CD4-positive, alpha-beta T cell (primary cell): ENCODE results near the gene TARM1. TPM values are rescaled to one million over a fixed set of nuclear protein-coding genes. Genes with fewer than 3 reads are reported as not detected.

ENCODE experiments used
- ATAC-seq: fragments of 200-7000 bp; cut with Tn5 transposase; one replicate; pipeline ENCODE4 v1.10.0; 2022; ENCODE audit warnings: mild to moderate bottlenecking; ENCODE audit not compliant: poor library complexity
- CTCF ChIA-PET: fragments of 350-600 bp; sonication (Branson Sonifier 250); formaldehyde crosslinking; loops from one replicate; lab custom pipeline; 2021; ENCODE audit warnings: antibody characterized with exemption, inconsistent platforms; lab: Charles Lee
- POLR2A ChIA-PET: fragments of 350-600 bp; sonication (Branson Sonifier 250); formaldehyde crosslinking; loops from one replicate; lab custom pipeline; 2021; ENCODE audit warnings: antibody characterized with exemption, inconsistent platforms; lab: Charles Lee
- DNase-seq, 14 experiments: peaks; one replicate each; pipeline ENCODE4 v3.0.0-alpha.2; 2013 to 2020; ENCODE audit warnings: mixed read lengths in 2 of 14
- H3K27ac ChIP-seq, 2 donors: one replicate each; pipeline versions ENCODE4 v1.5.1 to v1.7.0; 2013; ENCODE audit warnings: low read length in 2 of 2, low read depth in 1 of 2, mild to moderate bottlenecking in 1 of 2
- H3K27me3 ChIP-seq, 2 experiments: 1 replicate in 1 of 2; 2 replicates in 1 of 2; pipeline versions ENCODE4 v1.6.1 to v1.7.0; 2013; ENCODE audit warnings: low read length in 2 of 2, control low read depth in 1 of 2, mild to moderate bottlenecking in 1 of 2, moderate library complexity in 1 of 2; ENCODE audit not compliant: insufficient read depth in 2 of 2, control insufficient read depth in 1 of 2
- H3K36me3 ChIP-seq: one replicate; pipeline ENCODE4 v1.6.1; 2013; ENCODE audit warnings: low read length, control low read depth; ENCODE audit not compliant: insufficient read depth
- H3K4me1 ChIP-seq: one replicate; pipeline ENCODE4 v1.6.1; 2013; ENCODE audit warnings: low read length, control low read depth; ENCODE audit not compliant: insufficient read depth
- H3K4me3 ChIP-seq: one replicate; pipeline ENCODE4 v1.5.1; 2013; ENCODE audit warnings: mild to moderate bottlenecking, low read length, moderate library complexity
- H3K9me3 ChIP-seq, 2 experiments: 1 replicate in 1 of 2; 2 replicates in 1 of 2; pipeline versions ENCODE4 v1.6.1 to v1.7.0; 2013; ENCODE audit warnings: low read length in 2 of 2, mild to moderate bottlenecking in 2 of 2, control low read depth in 1 of 2, moderate library complexity in 1 of 2; ENCODE audit not compliant: control insufficient read depth in 1 of 2, insufficient read depth in 1 of 2
- H3K27ac Mint-ChIP-seq: one replicate; pipeline ENCODE4 v1.8.0; 2020; ENCODE audit warnings: mixed read lengths
- H3K27me3 Mint-ChIP-seq: one replicate; pipeline ENCODE4 v1.8.0; 2021; ENCODE audit warnings: mixed read lengths
- H3K36me3 Mint-ChIP-seq: one replicate; pipeline ENCODE4 v1.8.0; 2021; ENCODE audit warnings: low read depth, mixed read lengths
- H3K4me1 Mint-ChIP-seq: one replicate; pipeline ENCODE4 v1.8.0; 2021; ENCODE audit warnings: low read depth, mixed read lengths
- H3K4me3 Mint-ChIP-seq: one replicate; pipeline ENCODE4 v1.8.0; 2020; ENCODE audit warnings: mild to moderate bottlenecking, mixed read lengths
- H3K9me3 Mint-ChIP-seq: one replicate; pipeline ENCODE4 v1.8.0; 2020; ENCODE audit warnings: mixed read lengths
- intact Hi-C, 2 experiments: fragments of 100-400 bp; cut with DNase I in 1 of 2; cut with micrococcal nuclease in 1 of 2; formaldehyde crosslinking; loops; one replicate each; pipeline versions ENCODE4 v1.15.1 to v1.9.0; 2023 to 2025; cut with DNase I, micrococcal nuclease
- total RNA-seq, 174 experiments: library from RNA in 2 of 174; stranded (reverse) in 2 of 174; gene quantifications; one replicate each; pipeline ENCODE4 v1.2.3 and lab custom pipeline; 2021 to 2026
- TF ChIP-seq, protein P1 (sequence below): fragments of 200-600 bp; IDR thresholded peaks from one replicate; pipeline ENCODE4 v1.8.0; 2022; ENCODE audit warnings: antibody characterized with exemption, mild to moderate bottlenecking

The TARM1 gene
- total RNA-seq, 2 experiments from 2014 or later, result not detected

DNA sequence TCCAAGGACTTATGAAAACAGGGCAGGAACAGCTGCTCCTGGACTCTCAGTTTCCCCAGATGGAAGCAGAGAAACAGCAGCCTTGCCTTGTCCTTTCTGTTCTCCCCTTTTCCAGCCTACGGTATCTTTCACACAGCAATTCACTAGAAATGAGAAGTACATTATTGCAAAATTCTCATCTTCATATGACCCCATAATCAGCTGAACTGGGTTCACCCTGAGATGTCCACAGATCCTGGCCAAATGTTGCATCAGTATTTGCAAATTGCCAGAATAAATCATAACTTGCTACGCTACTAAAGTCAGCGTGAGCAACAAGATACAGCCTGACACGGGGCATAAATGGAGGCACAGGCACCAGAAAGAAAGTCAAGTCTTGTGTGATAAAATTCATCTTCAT lies 33.5 kb downstream of the TARM1 start:
- ChIA-PET POLR2A (no interaction called here), CTCF (no interaction called here)
- H3K36me3 ChIP-seq, result no peaks in the 10 kb centered on the region
- H3K27ac ChIP-seq, result no peak overlapping the region
- no peaks in the 10 kb centered on the region for H3K9me3 ChIP-seq
- H3K4me3 Mint-ChIP-seq, result no peak overlapping the region
- H3K4me1 ChIP-seq, result no peaks in the 10 kb centered on the region
- DNase-seq (peak in 1 of 14 experiments; percentile 28), ATAC-seq (no peak)
- peaks cover 2% of the 10 kb centered on the region for H3K9me3 Mint-ChIP-seq
- TF ChIP-seq, protein P1, sequence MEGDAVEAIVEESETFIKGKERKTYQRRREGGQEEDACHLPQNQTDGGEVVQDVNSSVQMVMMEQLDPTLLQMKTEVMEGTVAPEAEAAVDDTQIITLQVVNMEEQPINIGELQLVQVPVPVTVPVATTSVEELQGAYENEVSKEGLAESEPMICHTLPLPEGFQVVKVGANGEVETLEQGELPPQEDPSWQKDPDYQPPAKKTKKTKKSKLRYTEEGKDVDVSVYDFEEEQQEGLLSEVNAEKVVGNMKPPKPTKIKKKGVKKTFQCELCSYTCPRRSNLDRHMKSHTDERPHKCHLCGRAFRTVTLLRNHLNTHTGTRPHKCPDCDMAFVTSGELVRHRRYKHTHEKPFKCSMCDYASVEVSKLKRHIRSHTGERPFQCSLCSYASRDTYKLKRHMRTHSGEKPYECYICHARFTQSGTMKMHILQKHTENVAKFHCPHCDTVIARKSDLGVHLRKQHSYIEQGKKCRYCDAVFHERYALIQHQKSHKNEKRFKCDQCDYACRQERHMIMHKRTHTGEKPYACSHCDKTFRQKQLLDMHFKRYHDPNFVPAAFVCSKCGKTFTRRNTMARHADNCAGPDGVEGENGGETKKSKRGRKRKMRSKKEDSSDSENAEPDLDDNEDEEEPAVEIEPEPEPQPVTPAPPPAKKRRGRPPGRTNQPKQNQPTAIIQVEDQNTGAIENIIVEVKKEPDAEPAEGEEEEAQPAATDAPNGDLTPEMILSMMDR, result no peak
- H3K36me3 Mint-ChIP-seq, result no peaks in the 10 kb centered on the region
- H3K4me1 Mint-ChIP-seq, result no peaks in the 10 kb centered on the region
- peaks cover 8 to 13% of the 10 kb centered on the region in 2 experiments for H3K27me3 ChIP-seq
- no peak overlapping the region for H3K4me3 ChIP-seq
- intact Hi-C loops, result no loop called here
- peaks cover 58% of the 10 kb centered on the region for H3K27me3 Mint-ChIP-seq
- H3K27ac Mint-ChIP-seq, result no peak overlapping the region

DNA sequence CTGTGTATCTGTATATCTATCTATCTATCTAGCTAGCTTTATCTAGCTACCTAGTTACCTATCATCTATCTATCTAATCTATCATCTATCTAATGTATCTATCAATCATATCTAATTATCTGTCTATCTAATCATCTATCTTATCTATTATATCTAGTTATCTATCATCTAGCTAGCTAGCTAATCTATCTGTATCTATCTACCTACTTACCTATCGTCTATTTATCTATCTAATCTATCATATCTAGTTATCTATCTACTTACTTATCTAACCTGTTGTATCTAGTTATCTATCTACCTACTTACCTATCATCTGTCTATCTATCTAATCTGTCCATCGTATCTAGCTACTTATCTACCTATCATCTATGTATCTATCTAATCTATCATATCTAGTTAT lies 35.4 kb downstream of the TARM1 start:
- no peak overlapping the region for H3K4me3 Mint-ChIP-seq
- CTCF ChIA-PET, result no interaction called here

DNA sequence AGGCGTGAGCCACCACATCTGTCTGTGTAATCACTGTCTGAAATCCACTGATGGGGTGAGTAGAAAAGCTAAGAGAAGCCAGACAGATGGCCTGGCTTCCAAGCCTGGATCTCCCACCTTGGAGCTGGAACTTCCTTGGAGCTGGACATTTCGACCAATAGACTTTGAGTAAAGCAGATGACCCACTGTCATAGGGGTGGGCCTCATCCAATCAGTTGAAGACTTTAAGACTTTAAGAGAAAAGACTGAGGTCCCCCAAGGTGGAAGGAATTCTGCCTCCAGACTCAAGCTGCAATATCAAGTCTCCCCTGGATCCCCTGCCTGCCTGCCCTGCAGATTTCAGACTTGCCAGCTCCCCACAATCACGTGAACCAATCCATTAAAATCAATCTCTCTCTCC lies 38.2 kb downstream of the TARM1 start:
- no peaks in the 10 kb centered on the region for H3K9me3 Mint-ChIP-seq
- ChIA-PET POLR2A (no interaction called here), CTCF (no interaction called here)
- H3K27ac ChIP-seq, result no peak overlapping the region
- no peak overlapping the region for H3K4me3 ChIP-seq
- H3K27me3 ChIP-seq, result peaks cover 18 to 19% of the 10 kb centered on the region in 2 experiments
- peaks cover 0 to 4% of the 10 kb centered on the region in 2 experiments for H3K9me3 ChIP-seq
- DNase-seq, result no peak
- no peak for ATAC-seq
- no peaks in the 10 kb centered on the region for H3K36me3 Mint-ChIP-seq
- no peak overlapping the region for H3K27ac Mint-ChIP-seq
- no peaks in the 10 kb centered on the region for H3K36me3 ChIP-seq
- no peaks in the 10 kb centered on the region for H3K4me1 ChIP-seq
- no peaks in the 10 kb centered on the region for H3K4me1 Mint-ChIP-seq
- no peak overlapping the region for H3K4me3 Mint-ChIP-seq
- intact Hi-C loops, result no loop called here
- H3K27me3 Mint-ChIP-seq, result peaks cover 56% of the 10 kb centered on the region
- TF ChIP-seq, protein P1, result no peak

More for the DNA sequence above, 35.4 kb downstream of the TARM1 start:
- no peak overlapping the region for H3K27ac Mint-ChIP-seq
- POLR2A ChIA-PET, result no interaction called here
- intact Hi-C loops, result no loop called here
- H3K27me3 Mint-ChIP-seq, result peaks cover 59% of the 10 kb centered on the region
- no peaks in the 10 kb centered on the region for H3K36me3 Mint-ChIP-seq
- Histone ChIP-seq H3K4me3 (no peak overlapping the region), H3K36me3 (no peaks in the 10 kb centered on the region), H3K9me3 (no peaks in the 10 kb centered on the region), H3K4me1 (no peaks in the 10 kb centered on the region), H3K27me3 (peaks cover 15% of the 10 kb centered on the region in 2 experiments), H3K27ac (no peak overlapping the region)
- TF ChIP-seq, protein P1, result no peak
- H3K9me3 Mint-ChIP-seq, result peaks cover 2% of the 10 kb centered on the region
- H3K4me1 Mint-ChIP-seq, result no peaks in the 10 kb centered on the region
- DNase-seq (no peak), ATAC-seq (no peak)
